HG03159 (cell line): ENCODE results near the gene SNX17.
"Not testable (repeated sequence)": the region's sequence is repeated elsewhere in the genome, so short reads cannot be mapped to it uniquely, and the experiment has no call there.

ENCODE experiments used
- ATAC-seq: cut with Tn5 transposase; IDR thresholded peaks from one replicate; pipeline ENCODE4 v1.9.1; 2021; ENCODE audit warnings: mild to moderate bottlenecking, moderate library complexity; ENCODE audit not compliant: unreplicated experiment

Gene SNX17, protein sequence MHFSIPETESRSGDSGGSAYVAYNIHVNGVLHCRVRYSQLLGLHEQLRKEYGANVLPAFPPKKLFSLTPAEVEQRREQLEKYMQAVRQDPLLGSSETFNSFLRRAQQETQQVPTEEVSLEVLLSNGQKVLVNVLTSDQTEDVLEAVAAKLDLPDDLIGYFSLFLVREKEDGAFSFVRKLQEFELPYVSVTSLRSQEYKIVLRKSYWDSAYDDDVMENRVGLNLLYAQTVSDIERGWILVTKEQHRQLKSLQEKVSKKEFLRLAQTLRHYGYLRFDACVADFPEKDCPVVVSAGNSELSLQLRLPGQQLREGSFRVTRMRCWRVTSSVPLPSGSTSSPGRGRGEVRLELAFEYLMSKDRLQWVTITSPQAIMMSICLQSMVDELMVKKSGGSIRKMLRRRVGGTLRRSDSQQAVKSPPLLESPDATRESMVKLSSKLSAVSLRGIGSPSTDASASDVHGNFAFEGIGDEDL

DNA sequence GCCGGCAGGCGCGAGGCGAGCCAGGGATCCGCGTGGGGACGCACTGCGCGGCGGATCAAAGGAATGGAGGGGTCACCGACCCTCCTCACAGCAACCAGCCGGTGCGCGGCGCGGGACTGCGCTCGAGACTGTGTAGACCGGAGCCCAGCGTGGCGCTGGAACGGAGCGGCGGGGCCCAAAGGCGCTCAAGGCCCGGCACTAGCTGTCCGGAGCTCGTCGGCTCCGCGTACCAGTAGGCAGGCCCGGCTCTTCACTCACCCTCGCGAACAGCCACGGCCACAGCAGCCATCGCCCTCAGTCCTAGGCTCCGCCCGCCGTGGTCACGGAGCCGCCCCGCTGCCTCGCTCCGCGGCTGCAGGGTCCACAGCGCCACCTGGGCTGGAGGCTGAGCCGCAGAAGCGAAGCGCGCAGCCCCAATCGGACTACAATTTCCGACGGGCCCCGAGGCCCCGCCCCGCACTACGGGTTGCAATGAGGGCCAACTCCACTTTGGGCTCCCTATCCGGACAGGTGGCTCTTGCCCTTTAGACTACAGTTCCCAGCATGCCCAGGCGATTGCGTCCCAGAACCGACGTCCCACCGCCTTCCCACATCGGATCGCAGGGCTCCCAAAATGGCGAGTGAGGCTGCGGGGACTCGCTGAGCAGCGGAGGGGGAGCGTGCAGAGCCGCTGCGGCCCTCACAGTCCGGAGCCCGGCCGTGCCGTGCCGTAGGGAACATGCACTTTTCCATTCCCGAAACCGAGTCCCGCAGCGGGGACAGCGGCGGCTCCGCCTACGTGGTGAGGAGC is at the start of gene SNX17, which contains the start of gene EIF2B4:
Gene SNX17 (plus strand): TSS at position 591 of the 790 bp plus-strand sequence. CDS start 128 bp downstream, at position 719.
Gene EIF2B4 (minus strand): TSS at position 313 of the 790 bp plus-strand sequence. CDS start 24 bp downstream, at position 289.
- ATAC-seq = peak; percentile 83

DNA sequence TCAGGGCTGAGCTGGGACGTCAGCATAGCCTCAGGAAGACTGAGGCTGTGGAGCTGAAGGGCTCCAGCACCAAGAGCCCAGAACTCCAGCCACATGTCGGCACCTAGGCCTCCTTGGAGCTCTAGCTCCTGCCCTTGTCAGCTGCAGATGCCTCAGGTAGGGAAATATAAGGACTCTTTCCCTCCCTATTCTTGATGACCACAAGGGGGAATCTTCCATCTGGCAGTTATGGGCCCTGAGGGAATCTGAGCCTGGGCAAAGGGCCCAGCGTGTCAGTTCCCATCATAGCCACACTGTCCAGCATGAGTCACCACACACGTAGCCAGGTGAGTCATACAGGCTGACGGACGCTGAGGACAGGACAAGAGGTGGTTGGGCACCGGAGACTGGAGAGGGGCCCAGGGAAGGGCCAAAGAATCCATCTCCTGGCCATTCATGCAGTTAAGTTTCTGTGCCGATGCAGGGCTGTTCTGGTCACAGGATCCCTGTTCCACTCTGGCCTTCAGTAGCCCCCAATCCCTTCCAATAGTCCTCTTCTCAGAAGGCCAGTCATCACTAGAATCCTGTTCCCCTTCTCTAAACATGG is 49.4 kb upstream of the SNX17 start:
- ATAC-seq = no peak

DNA sequence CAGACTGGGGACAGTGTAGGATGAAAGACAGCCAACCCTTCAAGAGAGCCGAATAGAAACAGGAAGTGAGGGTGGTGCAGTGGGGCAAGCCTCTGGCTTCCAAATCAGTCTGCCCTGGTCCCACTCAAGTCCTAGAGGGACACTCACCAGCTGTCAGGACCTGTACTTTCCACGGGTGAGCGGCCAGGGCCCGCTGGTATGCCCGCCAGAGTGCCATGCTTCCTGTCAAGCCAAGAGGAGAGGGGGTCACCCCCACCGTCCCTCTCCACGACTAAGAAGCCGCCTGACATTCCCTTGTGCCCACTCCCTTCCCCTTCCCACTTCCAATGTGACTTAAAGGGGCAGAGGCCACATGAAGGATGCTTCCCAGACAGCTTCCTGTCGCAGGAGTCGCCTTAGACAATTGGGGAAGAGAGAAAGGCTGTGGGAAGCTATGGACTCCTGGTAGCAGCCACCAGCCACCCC is 48.1 kb upstream of the SNX17 start:
- no peak for ATAC-seq

DNA sequence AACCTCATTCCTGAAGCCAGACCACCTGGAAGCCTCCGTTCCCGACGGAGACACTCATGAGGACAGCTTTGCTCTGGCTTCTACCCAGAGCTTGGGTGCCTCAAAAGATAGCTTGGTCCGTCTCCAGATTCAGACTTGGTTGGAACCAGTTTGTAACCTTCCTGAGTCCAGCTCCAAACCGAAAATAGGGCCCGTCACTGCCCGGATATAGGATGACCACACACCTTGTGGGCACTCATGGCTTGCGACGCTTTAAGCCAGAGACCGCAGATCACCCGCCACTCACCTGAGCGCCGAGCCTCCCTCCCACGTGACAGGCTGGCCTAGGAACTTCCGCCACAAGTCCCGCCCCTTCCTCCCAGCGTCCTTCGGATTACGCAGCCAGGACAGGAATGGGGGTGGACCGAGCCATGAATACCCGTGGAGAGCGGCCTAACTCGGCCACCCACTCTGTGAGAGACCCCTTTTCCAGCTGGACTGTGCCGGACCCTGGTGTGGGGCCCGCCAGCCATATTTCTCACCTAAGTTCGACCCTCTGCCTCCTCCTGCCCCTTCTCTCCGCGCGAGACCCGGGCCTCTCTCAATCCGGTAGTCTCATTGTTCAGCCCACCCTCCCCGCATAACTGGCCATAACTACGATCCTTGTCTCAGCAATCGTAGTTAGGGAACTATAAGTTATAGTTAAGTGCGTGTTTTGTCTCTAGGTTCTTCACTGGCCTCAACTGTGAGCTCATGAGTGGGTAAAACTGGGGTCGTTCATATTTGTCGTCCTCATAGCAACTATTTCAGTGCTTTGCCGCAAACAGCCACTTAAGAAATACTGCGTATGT is 47.4 kb upstream of the SNX17 start, which contains the start of gene MPV17:
Gene MPV17 (minus strand): TSS at position 332 of the 830 bp plus-strand sequence. CDS start 580 bp downstream, outside the sequence.
- ATAC-seq = peak; percentile 93

DNA sequence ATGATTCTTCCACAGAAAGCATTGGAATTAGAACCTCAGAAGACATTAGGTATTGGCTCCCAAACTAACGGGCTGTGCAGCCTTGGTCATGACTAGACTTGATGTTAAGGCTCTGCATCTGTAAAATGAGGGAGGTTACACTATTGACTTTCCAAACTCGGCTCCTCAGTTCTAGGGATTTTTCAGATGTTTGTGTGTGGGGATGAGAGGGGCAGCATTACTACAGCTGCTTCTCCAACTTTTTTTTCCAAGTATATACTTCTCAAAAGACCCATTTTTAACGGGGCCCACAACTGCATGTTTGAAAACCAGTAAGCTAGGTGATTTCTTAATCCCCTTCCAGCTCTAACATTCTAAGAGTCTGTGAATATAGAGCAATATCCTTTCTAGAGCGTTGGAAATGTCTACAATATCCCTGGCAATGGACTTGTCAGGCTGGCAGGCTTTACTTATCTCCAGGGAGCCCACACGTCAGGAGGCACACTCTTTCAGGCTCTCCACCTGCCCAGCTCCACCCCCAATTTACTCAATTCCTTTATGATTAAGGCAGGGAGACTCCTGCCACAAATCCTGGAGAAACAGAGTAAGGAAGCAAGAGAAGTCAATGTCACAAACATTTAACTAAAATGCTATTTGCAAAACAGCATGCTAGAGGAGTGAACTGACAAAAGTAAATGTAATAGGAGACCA is 46.7 kb upstream of the SNX17 start:
- ATAC-seq = no peak

DNA sequence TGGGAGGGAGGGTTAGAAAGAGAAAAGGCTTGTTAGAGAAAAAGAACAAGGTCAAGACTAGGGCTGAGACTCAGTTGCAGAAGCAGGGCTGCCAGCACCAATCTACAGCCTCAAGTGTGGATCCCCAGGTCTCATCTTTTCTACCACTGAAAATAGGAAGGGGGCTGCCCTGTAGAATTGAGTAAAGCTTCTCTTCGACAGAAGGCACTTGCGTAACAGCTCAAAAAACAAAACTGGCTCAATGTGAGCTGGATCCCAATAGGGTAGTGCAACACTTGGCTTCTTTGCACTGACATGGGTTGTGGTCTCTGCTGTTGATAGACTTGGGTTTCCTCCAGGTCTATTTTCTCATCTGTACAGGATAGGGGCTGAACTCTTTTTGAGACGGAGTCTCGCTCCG is 45.7 kb upstream of the SNX17 start:
- no peak for ATAC-seq

DNA sequence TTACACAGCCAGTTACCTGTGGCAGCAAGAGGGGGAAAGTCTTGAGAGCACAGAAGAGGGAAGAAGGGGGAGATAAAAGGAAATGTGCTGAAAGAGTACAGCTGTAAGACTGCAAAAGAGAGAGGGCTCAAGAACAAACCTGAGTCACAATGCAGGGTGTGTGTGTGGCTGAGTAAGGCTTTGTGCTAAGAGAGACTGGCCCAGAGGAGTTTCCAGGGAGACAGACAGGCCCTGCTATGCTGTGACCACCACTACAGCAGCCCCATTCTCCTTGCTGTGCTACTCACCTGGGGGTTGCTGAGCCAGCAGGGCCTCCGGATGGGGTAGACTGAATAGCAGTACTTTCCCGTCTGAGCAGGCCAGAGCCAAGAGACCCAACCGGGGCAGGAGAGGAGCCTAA is 35.1 kb upstream of the SNX17 start:
- ATAC-seq = no peak

DNA sequence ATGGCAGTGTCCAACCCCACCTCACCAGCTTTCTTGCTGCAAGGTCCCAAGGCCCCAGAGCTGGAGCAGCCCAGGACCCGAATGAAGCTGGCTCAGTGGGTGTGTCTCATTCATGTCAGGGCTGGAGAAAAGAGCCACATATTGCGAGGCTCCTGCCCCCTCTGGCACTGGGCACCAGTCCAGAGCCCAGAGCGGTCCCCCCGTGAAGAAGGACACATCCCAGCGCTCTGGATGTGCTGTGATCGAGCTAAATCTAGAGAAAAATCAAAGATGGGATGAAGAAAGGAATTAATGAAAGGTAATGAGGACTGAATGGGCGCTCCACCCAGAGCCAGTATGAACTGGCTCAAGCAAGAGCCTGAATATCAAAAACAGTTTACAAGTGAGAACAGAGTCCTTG is 34.2 kb upstream of the SNX17 start:
- ATAC-seq = no peak

DNA sequence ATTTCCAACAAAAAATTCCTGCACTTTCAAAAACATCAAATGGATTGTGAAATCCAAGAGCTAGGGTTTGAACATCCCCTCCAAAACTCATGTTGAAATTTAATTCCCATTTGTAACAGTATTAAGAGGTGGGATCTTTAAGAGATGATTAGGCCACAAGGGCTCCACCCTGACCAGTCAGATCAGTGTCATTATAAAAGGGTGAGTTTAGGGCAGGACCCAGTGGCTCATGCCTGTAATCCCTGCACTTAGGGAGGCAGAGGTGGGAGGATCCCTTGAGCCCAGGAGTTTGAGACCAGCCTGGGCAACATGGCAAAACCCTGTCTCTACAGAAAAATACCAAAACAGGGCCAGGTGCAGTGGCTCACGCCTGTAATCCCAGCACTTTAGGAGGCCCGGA is 22.8 kb upstream of the SNX17 start:
- ATAC-seq = no peak

DNA sequence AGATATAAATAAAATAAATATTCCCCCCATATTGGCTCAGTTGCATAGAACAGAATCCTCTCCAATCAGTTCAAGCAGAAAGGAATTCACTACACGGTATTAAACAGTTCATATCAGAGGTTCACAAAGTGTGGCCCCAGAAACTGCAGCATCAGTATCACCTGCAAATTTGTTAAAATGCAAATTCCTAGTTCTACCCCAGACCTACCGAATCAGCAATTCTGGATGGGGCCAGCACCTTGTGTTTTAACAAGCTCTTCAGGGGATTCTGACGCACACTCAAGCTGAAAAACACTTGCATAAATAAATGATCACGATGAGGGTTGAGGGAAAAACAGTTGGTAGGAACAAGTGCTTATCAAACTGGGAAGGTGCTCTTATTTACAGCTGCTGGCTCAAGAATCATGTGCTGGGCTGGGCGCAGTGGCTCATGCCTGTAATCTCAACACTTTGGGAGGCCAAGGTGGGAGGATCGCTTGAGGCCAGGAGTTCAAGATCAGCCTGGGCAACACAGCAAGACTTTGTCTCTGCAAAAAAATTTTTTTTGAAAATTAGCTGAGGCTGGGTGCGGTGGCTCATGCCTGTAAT is 20.2 kb upstream of the SNX17 start:
- no peak for ATAC-seq

DNA sequence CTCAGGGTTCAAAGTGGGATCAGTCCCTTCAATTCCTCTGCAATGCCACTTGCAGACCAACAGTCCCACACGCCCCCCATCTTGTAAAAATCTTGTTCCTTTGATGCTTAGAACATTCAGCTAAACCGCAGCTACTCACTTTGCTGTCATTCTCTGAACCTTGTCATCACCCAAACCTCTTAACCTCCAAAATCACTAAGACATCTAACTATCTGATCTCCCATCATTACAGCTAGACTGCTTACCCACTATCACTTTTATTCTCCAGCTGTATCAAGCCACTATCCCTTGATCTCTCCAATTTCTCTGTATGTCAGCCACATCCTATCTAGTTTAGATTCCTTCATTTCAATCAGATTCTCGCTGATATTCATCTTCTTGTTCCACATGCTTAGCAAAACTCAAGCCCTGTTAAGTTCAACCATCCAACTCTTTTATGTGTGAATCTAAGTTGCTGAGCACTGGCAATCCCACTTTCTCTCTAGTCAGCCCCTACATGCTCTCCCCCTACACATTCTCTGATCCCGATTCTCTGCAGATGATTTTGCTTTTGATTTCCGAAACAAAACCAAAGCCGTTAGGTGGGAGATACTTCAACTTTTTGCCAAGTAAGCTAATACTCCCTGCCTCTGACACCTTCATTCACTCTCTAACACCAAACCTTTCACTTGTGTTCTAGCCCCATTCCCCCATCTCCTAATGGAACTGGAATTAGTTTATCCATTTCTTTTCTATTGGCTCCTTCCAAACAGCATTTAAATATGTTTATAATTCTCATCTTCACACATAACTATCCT is 18.4 kb upstream of the SNX17 start:
- no peak for ATAC-seq

DNA sequence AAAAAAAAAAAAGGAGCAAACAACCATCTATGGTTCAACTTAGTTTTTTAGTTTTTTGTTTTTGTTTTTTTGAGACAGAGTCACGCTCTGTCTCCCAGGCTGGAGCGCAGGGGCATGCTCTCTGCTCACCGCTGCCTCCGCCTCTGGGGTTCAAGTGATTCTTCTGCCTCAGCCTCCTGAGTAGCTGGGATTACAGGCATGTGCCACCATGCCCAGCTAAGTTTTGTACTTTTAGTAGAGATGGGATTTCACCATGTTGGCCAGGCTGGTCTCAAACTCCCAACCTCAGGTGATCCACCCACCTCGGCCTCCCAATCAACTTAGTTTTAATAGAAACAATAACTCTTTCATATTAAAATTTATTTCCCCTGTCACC is 17.0 kb upstream of the SNX17 start:
- not testable (repeated sequence) for ATAC-seq

DNA sequence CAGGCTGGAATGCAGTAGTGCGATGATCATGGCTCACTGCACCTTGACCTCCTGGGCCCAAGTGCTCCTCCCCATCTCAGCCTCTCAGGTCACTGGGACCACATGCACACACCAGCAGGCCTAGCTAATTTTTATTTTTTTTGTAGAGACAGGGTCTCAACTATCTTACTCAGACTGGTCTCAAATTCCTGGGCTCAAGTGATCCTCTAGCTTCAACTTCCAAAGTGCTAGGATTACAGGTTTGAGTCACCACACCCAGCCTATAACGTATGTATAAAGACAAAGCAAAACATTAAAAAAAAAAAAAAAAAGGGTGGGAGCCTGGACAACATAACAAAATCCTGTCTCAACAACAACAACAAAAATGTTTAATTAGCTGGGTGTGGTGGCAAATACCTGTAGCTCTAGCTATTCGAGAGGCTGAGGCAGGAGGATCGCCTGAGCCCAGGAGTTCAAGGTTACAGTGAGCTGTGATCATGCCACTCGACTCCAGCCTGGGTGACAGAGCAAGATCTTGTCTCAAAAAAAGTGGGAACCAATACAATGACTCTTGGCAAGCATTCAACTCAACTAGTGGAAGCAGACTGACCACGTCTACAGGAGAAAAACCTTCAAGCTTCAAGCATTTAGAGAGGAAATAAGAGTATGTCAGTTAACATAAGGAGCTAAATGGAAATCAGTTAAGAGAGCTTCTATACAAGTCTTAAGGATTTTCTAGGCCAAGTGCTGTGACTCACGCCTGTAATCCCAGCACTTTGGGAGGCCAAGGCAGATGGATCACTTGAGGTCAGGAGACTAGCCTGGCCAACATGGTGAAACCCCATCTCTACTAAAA is 16.4 kb upstream of the SNX17 start:
- ATAC-seq = no peak

DNA sequence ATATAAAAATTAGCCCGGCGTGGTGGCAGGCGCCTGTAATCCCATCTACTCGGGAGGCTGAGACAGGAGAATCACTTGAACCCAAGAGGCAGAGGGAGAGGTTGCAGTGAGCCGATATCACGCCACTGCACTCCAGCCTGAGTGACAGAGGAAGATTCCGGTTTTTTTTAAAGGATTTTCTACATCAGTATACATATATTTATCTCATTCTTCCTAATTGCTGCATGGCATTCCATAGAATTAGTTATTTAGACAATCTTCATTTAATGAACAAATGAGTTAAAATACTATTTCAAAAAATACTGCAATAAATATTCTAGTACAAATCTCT is 15.9 kb upstream of the SNX17 start:
- no peak for ATAC-seq

DNA sequence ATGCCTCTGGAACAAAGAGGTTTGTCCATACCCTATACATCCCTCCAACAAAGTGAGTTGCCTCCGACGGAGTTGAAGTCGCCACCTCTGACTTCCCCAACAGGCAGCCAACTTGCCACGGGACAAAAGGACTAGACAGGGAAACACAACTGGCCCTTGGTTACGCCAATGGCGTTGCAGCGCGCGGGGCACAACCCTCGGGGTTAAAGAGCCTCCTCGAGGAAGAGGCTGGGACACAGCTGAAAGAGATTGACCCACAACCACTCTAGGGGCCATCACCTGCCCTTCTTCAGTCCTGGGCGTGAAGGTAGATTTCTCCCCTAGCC is 14.4 kb upstream of the SNX17 start:
- peak; percentile 38 for ATAC-seq

DNA sequence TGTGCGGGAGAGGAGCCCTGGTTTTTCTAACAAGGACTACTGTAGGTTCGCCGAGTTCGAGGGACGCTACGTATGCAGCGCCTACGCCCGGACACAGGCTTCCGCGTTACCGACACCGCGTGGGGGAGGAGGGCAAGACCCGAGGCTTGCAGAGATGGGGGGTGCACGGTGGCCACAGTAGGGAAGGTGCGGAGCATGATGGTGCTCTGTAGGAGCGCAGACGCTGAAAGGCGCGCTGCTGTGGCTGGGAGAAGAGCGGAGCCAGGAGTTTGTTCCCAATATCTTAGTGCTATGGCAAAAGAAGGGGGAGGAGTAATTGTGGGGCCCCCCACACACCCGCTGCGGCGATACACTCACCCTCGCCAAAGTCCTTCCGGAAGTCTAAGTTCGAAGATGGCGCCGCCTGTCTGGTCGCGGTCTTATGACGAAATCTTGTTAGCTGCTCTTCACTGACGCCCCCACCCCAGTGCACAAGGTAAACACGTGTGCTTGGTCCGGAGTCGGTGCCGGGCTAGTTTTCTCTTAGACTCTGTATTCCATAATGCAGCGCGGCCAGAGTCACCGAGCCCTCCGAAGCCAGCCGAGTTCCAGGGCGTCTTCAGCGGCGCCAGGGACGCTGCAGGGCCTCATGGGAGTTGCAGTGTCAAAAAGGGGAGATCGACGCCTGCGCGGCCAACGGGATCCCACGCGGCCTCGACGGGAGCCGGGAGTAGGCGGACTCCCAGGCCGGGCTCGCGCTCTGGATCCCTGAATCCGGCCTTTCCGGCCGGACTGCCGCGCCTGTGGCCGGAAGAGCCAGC is 13.8 kb upstream of the SNX17 start, which contains the start of gene GTF3C2:
Gene GTF3C2 (minus strand): TSS at position 383 of the 800 bp plus-strand sequence. CDS start 13,210 bp downstream, outside the sequence.
- peak; percentile 83 for ATAC-seq
